Activated CD4-positive, alpha-beta T cell treated with anti-CD3 and anti-CD28 coated beads for 36 hours (primary cell): Measurements from ENCODE around the gene MMS22L. TPM values are rescaled to one million over a fixed set of nuclear protein-coding genes. Genes with fewer than 3 reads are reported as not detected.

Experiments
- ATAC-seq: fragments of 200-7000 bp; cut with Tn5 transposase; one replicate; pipeline ENCODE4 v1.10.0; 2021; ENCODE audit warnings: mild to moderate bottlenecking, moderate library complexity
- CTCF ChIA-PET: fragments of 350-600 bp; sonication (Branson Sonifier 250); formaldehyde crosslinking; loops from one replicate; lab custom pipeline; 2021; ENCODE audit warnings: antibody characterized with exemption; lab: Charles Lee
- POLR2A ChIA-PET: fragments of 350-600 bp; sonication (Branson Sonifier 250); formaldehyde crosslinking; loops from one replicate; lab custom pipeline; 2021; ENCODE audit warnings: antibody characterized with exemption, inconsistent platforms; lab: Charles Lee
- DNase-seq: peaks from one replicate; pipeline ENCODE4 v3.0.0-alpha.2; 2020
- H3K27ac Mint-ChIP-seq: one replicate; pipeline ENCODE4 v1.8.0; 2021; ENCODE audit warnings: mixed read lengths
- H3K27me3 Mint-ChIP-seq: one replicate; pipeline ENCODE4 v1.8.0; 2021; ENCODE audit warnings: mixed read lengths
- H3K36me3 Mint-ChIP-seq: one replicate; pipeline ENCODE4 v1.8.0; 2021; ENCODE audit warnings: low read depth, mixed read lengths
- H3K4me1 Mint-ChIP-seq: one replicate; pipeline ENCODE4 v1.8.0; 2021; ENCODE audit warnings: mixed read lengths
- H3K4me3 Mint-ChIP-seq: one replicate; pipeline ENCODE4 v1.8.0; 2021; ENCODE audit warnings: mild to moderate bottlenecking, moderate library complexity, mixed read lengths
- H3K9me3 Mint-ChIP-seq: one replicate; pipeline ENCODE4 v1.8.0; 2021; ENCODE audit warnings: low read depth, mixed read lengths
- intact Hi-C, 2 experiments: fragments of 100-400 bp; cut with DNase I in 1 of 2; cut with micrococcal nuclease in 1 of 2; formaldehyde crosslinking; loops; one replicate each; pipeline versions ENCODE4 v1.14.2 to v1.15.1; 2022 to 2024; cut with DNase I, micrococcal nuclease
- total RNA-seq, 2 experiments: library from RNA; stranded (reverse); gene quantifications; one replicate each; pipeline ENCODE4 v1.2.3, GENCODE V29; 2021

The MMS22L gene
- total RNA-seq, 2 experiments from 2014 or later = 33.9 to 43.6 TPM

- H3K36me3 Mint-ChIP-seq = peaks cover 4% of the 10 kb centered on the region
- CTCF ChIA-PET = no interaction called here
- DNase-seq = no peak
- H3K4me1 Mint-ChIP-seq = peaks cover 27% of the 10 kb centered on the region
- H3K27me3 Mint-ChIP-seq = no peaks in the 10 kb centered on the region
- intact Hi-C loops = loop anchor here in 1 of 2 experiments (5.0 kb wide), 1 partner anchor 204 kb away; no protein-coding TSS in a partner anchor
- H3K4me3 Mint-ChIP-seq = no peak overlapping the region
- POLR2A ChIA-PET = no interaction called here
- no peak for ATAC-seq
- H3K9me3 Mint-ChIP-seq = no peaks in the 10 kb centered on the region
- no peak overlapping the region for H3K27ac Mint-ChIP-seq
Measured at GRCh38 chr6:97111243-97111642, 171.8 kb downstream of the MMS22L start.

DNA sequence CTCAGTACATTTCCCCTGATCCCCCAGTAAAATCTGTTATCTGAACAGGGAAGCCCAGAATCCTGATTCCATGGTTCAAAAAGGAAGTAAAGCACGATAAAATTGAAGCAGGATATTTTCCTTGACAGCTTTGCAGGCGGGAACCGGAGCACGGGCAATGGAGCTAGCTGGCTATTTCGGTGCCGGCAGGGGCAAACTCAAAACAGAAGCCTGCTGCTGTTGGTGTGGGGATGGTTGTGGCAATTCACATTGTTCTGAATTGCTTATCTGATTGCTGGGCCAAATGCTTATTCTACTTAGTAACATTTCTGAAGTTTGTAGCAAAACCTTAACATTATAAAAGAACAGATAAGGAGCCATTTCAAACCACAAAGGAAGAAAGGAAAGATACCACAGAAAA lies 172.4 kb downstream of the MMS22L start:
- intact Hi-C loops = loop anchor here in 1 of 2 experiments (5.0 kb wide), 1 partner anchor 203 kb away; no protein-coding TSS in a partner anchor
- ChIA-PET POLR2A (no interaction called here), CTCF (no interaction called here)
- Mint-ChIP-seq H3K4me1 (peaks cover 27% of the 10 kb centered on the region), H3K27me3 (no peaks in the 10 kb centered on the region), H3K9me3 (no peaks in the 10 kb centered on the region), H3K36me3 (peaks cover 4% of the 10 kb centered on the region), H3K27ac (no peak overlapping the region), H3K4me3 (no peak overlapping the region)
- no peak for ATAC-seq
- DNase-seq = no peak

DNA sequence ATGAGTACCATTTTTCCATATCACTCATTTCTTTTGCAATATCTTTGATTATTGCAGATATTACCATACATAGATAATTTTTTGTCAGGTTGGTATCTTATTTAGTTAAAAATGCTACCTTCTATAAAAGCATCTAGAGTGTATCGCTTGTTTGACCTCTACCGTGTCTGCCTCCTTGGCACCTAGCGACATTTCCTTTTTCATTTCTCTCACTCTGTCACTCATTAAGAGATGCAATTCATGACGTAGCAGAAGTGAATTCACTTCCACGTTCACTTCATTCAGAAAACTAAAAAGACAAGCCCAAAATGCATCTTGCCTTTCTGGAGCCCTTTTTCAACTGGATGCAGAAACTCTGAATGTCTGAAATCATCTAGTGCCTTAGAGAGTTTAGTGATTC lies 172.9 kb downstream of the MMS22L start:
- peaks cover 4% of the 10 kb centered on the region for H3K36me3 Mint-ChIP-seq
- ChIA-PET POLR2A (no interaction called here), CTCF (no interaction called here)
- H3K9me3 Mint-ChIP-seq = no peaks in the 10 kb centered on the region
- no peaks in the 10 kb centered on the region for H3K27me3 Mint-ChIP-seq
- H3K27ac Mint-ChIP-seq = no peak overlapping the region
- no peak overlapping the region for H3K4me3 Mint-ChIP-seq
- peaks cover 26% of the 10 kb centered on the region for H3K4me1 Mint-ChIP-seq
- intact Hi-C loops = loop anchor here in 1 of 2 experiments (5.0 kb wide), 1 partner anchor 203 kb away; no protein-coding TSS in a partner anchor
- DNase-seq (no peak), ATAC-seq (no peak)

DNA sequence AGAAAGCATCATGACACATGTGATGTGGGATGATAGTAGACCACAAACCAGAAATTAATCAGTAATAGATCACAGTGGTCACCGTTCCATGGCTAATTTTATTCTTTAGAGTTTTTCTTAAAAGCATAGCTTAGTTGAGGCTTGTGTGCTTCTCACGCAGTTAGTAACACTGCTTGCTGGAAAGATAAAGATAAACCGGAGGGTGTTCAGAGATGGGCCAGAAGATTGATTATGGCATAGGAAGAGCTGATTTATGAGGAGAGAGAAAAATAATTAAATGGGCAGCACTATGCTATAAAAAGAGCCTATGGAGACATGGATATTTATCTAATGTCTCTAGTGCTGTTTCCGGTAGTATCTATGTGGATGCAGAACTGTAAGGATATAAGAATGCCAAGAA lies 173.6 kb downstream of the MMS22L start:
- no peaks in the 10 kb centered on the region for H3K9me3 Mint-ChIP-seq
- ATAC-seq (no peak), DNase-seq (no peak)
- H3K4me1 Mint-ChIP-seq = peaks cover 22% of the 10 kb centered on the region
- intact Hi-C loops = no loop called here
- POLR2A ChIA-PET = no interaction called here
- no peak overlapping the region for H3K27ac Mint-ChIP-seq
- H3K36me3 Mint-ChIP-seq = peaks cover 4% of the 10 kb centered on the region
- H3K4me3 Mint-ChIP-seq = no peak overlapping the region
- CTCF ChIA-PET = interaction anchor here (0.5 kb wide), 1 partner anchor 275 kb away, joined by 4 read pairs; no protein-coding TSS in a partner anchor
- H3K27me3 Mint-ChIP-seq = no peaks in the 10 kb centered on the region

GRCh38 chr6:97102145-97102790 lies 180.7 kb downstream of the MMS22L start:
- Mint-ChIP-seq H3K27me3 (no peaks in the 10 kb centered on the region), H3K4me3 (no peak overlapping the region), H3K9me3 (no peaks in the 10 kb centered on the region), H3K27ac (no peak overlapping the region), H3K4me1 (no peaks in the 10 kb centered on the region), H3K36me3 (no peaks in the 10 kb centered on the region)
- ChIA-PET POLR2A (no interaction called here), CTCF (no interaction called here)
- intact Hi-C loops = no loop called here
- DNase-seq = no peak
- ATAC-seq = peak; percentile 51

- no peak for DNase-seq
- no peaks in the 10 kb centered on the region for H3K9me3 Mint-ChIP-seq
- H3K4me3 Mint-ChIP-seq = no peak overlapping the region
- ATAC-seq = no peak
- ChIA-PET POLR2A (no interaction called here), CTCF (no interaction called here)
- no peaks in the 10 kb centered on the region for H3K36me3 Mint-ChIP-seq
- no peaks in the 10 kb centered on the region for H3K27me3 Mint-ChIP-seq
- H3K27ac Mint-ChIP-seq = no peak overlapping the region
- H3K4me1 Mint-ChIP-seq = no peaks in the 10 kb centered on the region
- intact Hi-C loops = no loop called here
Measured at GRCh38 chr6:97100696-97101095, 182.3 kb downstream of the MMS22L start.

DNA sequence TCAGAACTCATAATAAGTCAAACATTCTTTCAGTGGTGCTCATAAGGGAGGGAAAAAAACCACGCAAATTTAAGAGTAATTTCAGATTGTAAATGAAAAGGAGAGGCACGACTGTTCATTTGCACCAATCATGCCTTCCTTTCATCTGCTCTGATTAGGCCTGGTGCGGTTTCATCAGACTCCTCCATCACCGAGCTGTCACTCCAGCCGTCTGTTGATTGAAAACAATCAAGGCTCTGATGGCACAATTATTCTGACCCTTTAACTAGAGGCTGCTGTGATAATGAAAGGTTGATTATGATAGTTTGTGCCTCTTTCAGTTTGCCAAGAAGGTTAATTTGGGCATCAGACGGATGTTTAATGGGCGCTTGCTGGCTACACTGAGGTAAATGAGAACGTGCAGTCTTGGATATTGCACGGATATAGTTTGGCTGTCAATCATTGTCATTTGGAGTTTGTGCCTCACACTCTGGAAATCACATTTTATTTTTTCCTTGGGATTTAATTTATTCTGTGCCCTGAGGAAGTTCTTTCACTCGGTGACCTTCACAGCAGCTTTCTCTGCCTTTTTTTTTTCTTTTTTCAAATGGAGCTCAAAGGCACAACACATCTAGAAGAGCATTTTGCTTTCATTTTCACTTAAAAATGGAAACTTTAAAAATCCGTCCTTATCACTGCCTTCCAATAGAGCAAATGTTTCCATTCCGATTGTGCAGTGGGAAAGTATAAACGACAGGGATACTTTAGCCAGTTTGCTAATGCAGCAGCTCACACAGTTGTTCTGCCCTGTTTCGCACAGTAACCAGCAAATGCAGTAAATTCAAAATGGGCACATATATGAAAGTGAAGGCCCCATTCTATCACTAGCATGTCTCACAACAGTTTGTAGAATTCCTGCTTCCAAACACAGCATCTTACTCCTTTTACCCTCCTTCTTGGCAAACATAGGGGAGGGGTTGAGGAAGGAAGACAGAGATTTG lies 185.7 kb downstream of the MMS22L start:
- Mint-ChIP-seq H3K4me3 (no peak overlapping the region), H3K9me3 (no peaks in the 10 kb centered on the region)

GRCh38 chr6:97095311-97095850 lies 187.6 kb downstream of the MMS22L start:
- H3K27ac Mint-ChIP-seq = no peak overlapping the region
- DNase-seq = no peak
- no peaks in the 10 kb centered on the region for H3K27me3 Mint-ChIP-seq
- no peaks in the 10 kb centered on the region for H3K9me3 Mint-ChIP-seq
- no peaks in the 10 kb centered on the region for H3K36me3 Mint-ChIP-seq
- ChIA-PET CTCF (interaction anchor here (0.7 kb wide), 2 partner anchors 605 to 764 kb away, joined by 3 read pairs; no protein-coding TSS in a partner anchor), POLR2A (no interaction called here)
- intact Hi-C loops = no loop called here
- no peaks in the 10 kb centered on the region for H3K4me1 Mint-ChIP-seq
- H3K4me3 Mint-ChIP-seq = no peak overlapping the region
- ATAC-seq = no peak

More for the DNA sequence above, 185.7 kb downstream of the MMS22L start:
- Mint-ChIP-seq H3K27ac (no peak overlapping the region), H3K4me1 (no peaks in the 10 kb centered on the region), H3K36me3 (no peaks in the 10 kb centered on the region), H3K27me3 (no peaks in the 10 kb centered on the region)
- CTCF ChIA-PET = no interaction called here
- intact Hi-C loops = no loop called here
- POLR2A ChIA-PET = no interaction called here
- ATAC-seq = no peak
- no peak for DNase-seq

DNA sequence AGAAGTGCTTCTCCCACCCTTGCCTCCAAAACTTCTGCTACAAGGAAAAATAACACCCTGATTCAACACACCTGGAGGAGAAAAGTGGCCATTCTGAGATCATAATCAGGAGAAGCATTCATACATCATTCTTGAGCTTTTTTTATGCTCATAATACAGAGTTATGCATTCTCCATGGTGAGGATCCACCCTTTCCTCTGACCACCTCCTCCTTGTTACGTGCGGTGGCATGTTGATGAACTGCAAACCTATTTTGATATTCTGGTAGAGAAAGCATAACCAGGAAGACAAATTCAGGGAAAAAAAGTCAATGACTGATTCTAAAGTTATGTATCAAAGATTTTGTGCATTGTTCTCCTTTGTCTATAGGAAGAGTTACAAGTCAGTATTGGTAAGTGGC lies 188.6 kb downstream of the MMS22L start:
- no peaks in the 10 kb centered on the region for H3K9me3 Mint-ChIP-seq
- no peak for ATAC-seq
- no peaks in the 10 kb centered on the region for H3K4me1 Mint-ChIP-seq
- no peak for DNase-seq
- intact Hi-C loops = no loop called here
- H3K36me3 Mint-ChIP-seq = no peaks in the 10 kb centered on the region
- H3K27me3 Mint-ChIP-seq = no peaks in the 10 kb centered on the region
- H3K27ac Mint-ChIP-seq = no peak overlapping the region
- no peak overlapping the region for H3K4me3 Mint-ChIP-seq
- ChIA-PET CTCF (no interaction called here), POLR2A (no interaction called here)

GRCh38 chr6:97092673-97093305 lies 190.2 kb downstream of the MMS22L start:
- no peak for ATAC-seq
- POLR2A ChIA-PET = no interaction called here

More at GRCh38 chr6:97092673-97093305, 190.2 kb downstream of the MMS22L start:
- DNase-seq = no peak
- no peak overlapping the region for H3K4me3 Mint-ChIP-seq
- H3K27me3 Mint-ChIP-seq = no peaks in the 10 kb centered on the region
- H3K4me1 Mint-ChIP-seq = no peaks in the 10 kb centered on the region
- no peaks in the 10 kb centered on the region for H3K9me3 Mint-ChIP-seq
- H3K36me3 Mint-ChIP-seq = no peaks in the 10 kb centered on the region
- CTCF ChIA-PET = no interaction called here
- no peak overlapping the region for H3K27ac Mint-ChIP-seq
- intact Hi-C loops = no loop called here
